ENCODE measurements around the gene MICAL2. TPM values are rescaled to one million over a fixed set of nuclear protein-coding genes. Genes with fewer than 3 reads are reported as not detected.

Gene MICAL2
- total RNA-seq, 4 donors from 2014 or later, result 195 to 499 (median 259) TPM

GRCh38 chr11:12122083-12122482 is 11.7 kb downstream of the MICAL2 start:
- intact Hi-C loops (cut with DNase I), result no loop called here
- Histone ChIP-seq H3K9me3 (no peaks in the 10 kb centered on the region), H3K4me1 (peaks cover 74 to 100% (median 98%) of the 10 kb centered on the region in 4 donors), H3K27ac (replicated peaks in 1 of 4) (peak overlapping the region; percentile 80 to 98 (median 95)), H3K27me3 (no peaks in the 10 kb centered on the region), H3K4me3 (no peak overlapping the region), H3K36me3 (no peaks in the 10 kb centered on the region)
- WGBS, result 76% methylated on average over 6 of the region's 6 CpGs
- TF ChIP-seq POLR2A (IDR thresholded peaks at IDR 0.05; ENCODE audit: low read depth), result no peak
- TF ChIP-seq POLR2AphosphoS5 (IDR thresholded peaks at IDR 0.05), result no peak
- no peak for TF ChIP-seq EP300 (IDR thresholded peaks at IDR 0.05)
- peak; percentile 51 to 57 (median 54) for TF ChIP-seq CTCF (IDR thresholded peaks at IDR 0.05)
- DNase-seq (ENCODE audit: extremely low spot score), result no peak

- H3K36me3 ChIP-seq, result no peaks in the 10 kb centered on the region
- H3K4me1 ChIP-seq, result peaks cover 67 to 100% (median 93%) of the 10 kb centered on the region in 4 donors
- H3K27me3 ChIP-seq, result no peaks in the 10 kb centered on the region
- peak overlapping the region; percentile 71 to 98 (median 95) for H3K27ac ChIP-seq (replicated peaks in 1 of 4)
- no peak for TF ChIP-seq CTCF (IDR thresholded peaks at IDR 0.05)
- peak; percentile 21 to 76 for TF ChIP-seq POLR2AphosphoS5 (IDR thresholded peaks at IDR 0.05)
- no peak for TF ChIP-seq POLR2A (IDR thresholded peaks at IDR 0.05; ENCODE audit: low read depth)
- peak; percentile 20 for TF ChIP-seq EP300 (IDR thresholded peaks at IDR 0.05)
- intact Hi-C loops (cut with DNase I), result no loop called here
- no peaks in the 10 kb centered on the region for H3K9me3 ChIP-seq
- no peak overlapping the region for H3K4me3 ChIP-seq
- no peak for DNase-seq (ENCODE audit: extremely low spot score)
- WGBS, result 69% methylated on average over 4 of the region's 4 CpGs
Measured at GRCh38 chr11:12123273-12123672, 12.9 kb downstream of the MICAL2 start.

- H3K9me3 ChIP-seq, result no peaks in the 10 kb centered on the region
- intact Hi-C loops (cut with DNase I), result no loop called here
- no peaks in the 10 kb centered on the region for H3K27me3 ChIP-seq
- H3K27ac ChIP-seq (replicated peaks in 1 of 4), result peak overlapping the region; percentile 71 to 98 (median 95)
- H3K36me3 ChIP-seq, result no peaks in the 10 kb centered on the region
- peaks cover 61 to 99% (median 90%) of the 10 kb centered on the region in 4 donors for H3K4me1 ChIP-seq
- H3K4me3 ChIP-seq, result no peak overlapping the region
- TF ChIP-seq EP300 (IDR thresholded peaks at IDR 0.05), result no peak
- no peak for TF ChIP-seq CTCF (IDR thresholded peaks at IDR 0.05)
- no peak for TF ChIP-seq POLR2A (IDR thresholded peaks at IDR 0.05; ENCODE audit: low read depth)
- TF ChIP-seq POLR2AphosphoS5 (IDR thresholded peaks at IDR 0.05), result no peak
- 45% methylated on average over 3 of the region's 3 CpGs for WGBS
- no peak for DNase-seq (ENCODE audit: extremely low spot score)
Measured at GRCh38 chr11:12123799-12124198, 13.4 kb downstream of the MICAL2 start.

GRCh38 chr11:12124306-12124705 is 13.9 kb downstream of the MICAL2 start:
- intact Hi-C loops (cut with DNase I), result no loop called here
- Histone ChIP-seq H3K27me3 (no peaks in the 10 kb centered on the region), H3K36me3 (no peaks in the 10 kb centered on the region), H3K4me3 (no peak overlapping the region), H3K27ac (replicated peaks in 1 of 4) (peak overlapping the region; percentile 71 to 98 (median 95)), H3K9me3 (no peaks in the 10 kb centered on the region), H3K4me1 (peaks cover 56 to 98% (median 89%) of the 10 kb centered on the region in 4 donors)
- TF ChIP-seq EP300 (IDR thresholded peaks at IDR 0.05), result no peak
- TF ChIP-seq POLR2AphosphoS5 (IDR thresholded peaks at IDR 0.05), result no peak
- DNase-seq (ENCODE audit: extremely low spot score), result no peak
- 85% methylated on average over 9 of the region's 9 CpGs for WGBS

GRCh38 chr11:12125609-12126149 is 15.3 kb downstream of the MICAL2 start:
- peaks cover 45 to 96% (median 89%) of the 10 kb centered on the region in 4 donors for H3K4me1 ChIP-seq
- no peaks in the 10 kb centered on the region for H3K9me3 ChIP-seq
- no peak overlapping the region for H3K4me3 ChIP-seq
- peak overlapping the region; percentile 11 to 92 (median 63) for H3K27ac ChIP-seq (replicated peaks in 1 of 4)
- no peaks in the 10 kb centered on the region for H3K36me3 ChIP-seq
- DNase-seq (ENCODE audit: extremely low spot score), result no peak
- 61% methylated on average over 4 of the region's 4 CpGs for WGBS
- intact Hi-C loops (cut with DNase I), result no loop called here
- TF ChIP-seq POLR2A (IDR thresholded peaks at IDR 0.05; ENCODE audit: low read depth) (no peak), CTCF (IDR thresholded peaks at IDR 0.05) (no peak), POLR2AphosphoS5 (IDR thresholded peaks at IDR 0.05) (no peak), EP300 (IDR thresholded peaks at IDR 0.05) (no peak)
- H3K27me3 ChIP-seq, result no peaks in the 10 kb centered on the region

Measured in esophagus muscularis mucosa (tissue), 4 donors.